ENCODE data around the gene CABLES1. TPM values are rescaled to one million over a fixed set of nuclear protein-coding genes. Genes with fewer than 3 reads are reported as not detected.
A peak's percentile ranks its signal among the peaks of the same experiment; 100 is the strongest.

Gene CABLES1
- total RNA-seq, 2 donors from 2014 or later: 4.2 to 11.9 TPM

- Histone ChIP-seq H3K36me3 (replicated peaks in 1 of 2; ENCODE audit: insufficient read depth in 1 of 2, low read depth in 2 of 2) (no peaks in the 10 kb centered on the region), H3K4me3 (no peak overlapping the region), H3K27ac (no peak overlapping the region), H3K9me3 (no peaks in the 10 kb centered on the region), H3K4me1 (peaks cover 34% of the 10 kb centered on the region), H3K27me3 (no peaks in the 10 kb centered on the region)
- intact Hi-C loops (cut with DNase I): no loop called here
- DNase-seq (no peak), ATAC-seq (no peak)
- TF ChIP-seq CTCF (IDR thresholded peaks at IDR 0.05) (no peak), POLR2A (IDR thresholded peaks at IDR 0.05) (no peak)
- WGBS, 2 donors: 85 to 90% methylated on average over 5 of the region's 5 CpGs
Measured at GRCh38 chr18:23145621-23146020, 10.3 kb downstream of the CABLES1 start.

GRCh38 chr18:23146861-23147469 lies 11.7 kb downstream of the CABLES1 start:
- H3K4me3 ChIP-seq: no peak overlapping the region
- no peaks in the 10 kb centered on the region for H3K9me3 ChIP-seq
- no peak overlapping the region for H3K27ac ChIP-seq
- no peaks in the 10 kb centered on the region for H3K27me3 ChIP-seq
- no peak for ATAC-seq
- peaks cover 21% of the 10 kb centered on the region for H3K4me1 ChIP-seq
- intact Hi-C loops (cut with DNase I): no loop called here
- peak in 1 of 4 donors; percentile 8 for DNase-seq
- TF ChIP-seq CTCF (IDR thresholded peaks at IDR 0.05) (no peak), POLR2A (IDR thresholded peaks at IDR 0.05) (no peak)
- WGBS, 2 donors: 65 to 74% methylated on average over 11 of the region's 11 CpGs
- H3K36me3 ChIP-seq (replicated peaks in 1 of 2; ENCODE audit: insufficient read depth in 1 of 2, low read depth in 2 of 2): no peaks in the 10 kb centered on the region

- no peak for DNase-seq
- Histone ChIP-seq H3K4me3 (no peak overlapping the region), H3K27me3 (no peaks in the 10 kb centered on the region), H3K9me3 (no peaks in the 10 kb centered on the region), H3K36me3 (replicated peaks in 1 of 2; ENCODE audit: insufficient read depth in 1 of 2, low read depth in 2 of 2) (no peaks in the 10 kb centered on the region), H3K4me1 (peaks cover 7% of the 10 kb centered on the region), H3K27ac (no peak overlapping the region)
- intact Hi-C loops (cut with DNase I): no loop called here
- no peak for ATAC-seq
- WGBS, 2 donors: 70 to 71% methylated on average over 3 to 5 of the region's 5 CpGs
- TF ChIP-seq POLR2A (IDR thresholded peaks at IDR 0.05) (no peak), CTCF (IDR thresholded peaks at IDR 0.05) (no peak)
Measured at GRCh38 chr18:23148382-23148781, 13.1 kb downstream of the CABLES1 start.

GRCh38 chr18:23149570-23149969 lies 14.3 kb downstream of the CABLES1 start:
- Histone ChIP-seq H3K4me3 (no peak overlapping the region), H3K9me3 (no peaks in the 10 kb centered on the region), H3K27me3 (no peaks in the 10 kb centered on the region), H3K27ac (no peak overlapping the region), H3K36me3 (replicated peaks in 1 of 2; ENCODE audit: insufficient read depth in 1 of 2, low read depth in 2 of 2) (no peaks in the 10 kb centered on the region), H3K4me1 (no peaks in the 10 kb centered on the region)
- TF ChIP-seq POLR2A (IDR thresholded peaks at IDR 0.05) (no peak), CTCF (IDR thresholded peaks at IDR 0.05) (no peak)
- WGBS, 2 donors: 92 to 93% methylated on average over 9 to 10 of the region's 10 CpGs
- no peak for DNase-seq
- intact Hi-C loops (cut with DNase I): no loop called here
- no peak for ATAC-seq

- Histone ChIP-seq H3K27me3 (no peaks in the 10 kb centered on the region), H3K9me3 (no peaks in the 10 kb centered on the region), H3K36me3 (replicated peaks in 1 of 2; ENCODE audit: insufficient read depth in 1 of 2, low read depth in 2 of 2) (no peaks in the 10 kb centered on the region), H3K4me1 (no peaks in the 10 kb centered on the region), H3K4me3 (no peak overlapping the region), H3K27ac (no peak overlapping the region)
- WGBS, 2 donors: 95 to 98% methylated on average over 11 of the region's 11 CpGs
- intact Hi-C loops (cut with DNase I): no loop called here
- ATAC-seq (no peak), DNase-seq (no peak)
- no peak for TF ChIP-seq POLR2A (IDR thresholded peaks at IDR 0.05)
- no peak for TF ChIP-seq CTCF (IDR thresholded peaks at IDR 0.05)
Measured at GRCh38 chr18:23151414-23152099, 16.3 kb downstream of the CABLES1 start.
